HG03378 (cell line): Measurements from ENCODE around the gene MIPOL1.
"Not testable (repeated sequence)": the region's sequence is repeated elsewhere in the genome, so short reads cannot be mapped to it uniquely, and the experiment has no call there.

Experiments
- ATAC-seq: cut with Tn5 transposase; IDR thresholded peaks from one replicate; pipeline ENCODE4 v1.9.1; 2021; ENCODE audit warnings: mild to moderate bottlenecking, moderate library complexity; ENCODE audit not compliant: unreplicated experiment

Gene MIPOL1

DNA sequence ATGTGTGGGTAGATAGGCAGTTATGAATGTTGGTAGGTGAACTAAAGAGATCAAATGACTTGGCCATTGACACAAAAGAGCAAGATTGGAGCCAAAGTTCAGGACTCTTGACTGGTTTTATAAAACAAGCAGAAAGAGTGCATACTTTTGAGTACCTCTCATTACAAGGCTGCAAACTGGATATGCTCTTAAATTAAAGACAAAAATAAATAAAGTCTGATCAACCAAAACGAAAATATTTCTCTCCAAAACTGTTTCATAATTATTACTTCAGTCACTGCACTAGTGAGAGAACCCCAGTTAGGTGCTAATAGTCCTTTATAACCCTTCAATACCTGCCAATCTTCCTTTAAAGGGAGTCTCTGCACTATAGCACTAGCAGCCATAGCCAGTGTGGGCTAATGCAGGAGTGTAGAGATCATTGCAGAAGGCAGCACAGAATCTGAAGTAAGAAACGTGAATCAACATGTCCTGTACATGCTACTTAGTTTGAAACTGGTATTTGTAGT lies 250.2 kb downstream of the MIPOL1 start:
- no peak for ATAC-seq

- ATAC-seq = no peak
Measured at GRCh38 chr14:37452323-37452722, 254.6 kb downstream of the MIPOL1 start.

DNA sequence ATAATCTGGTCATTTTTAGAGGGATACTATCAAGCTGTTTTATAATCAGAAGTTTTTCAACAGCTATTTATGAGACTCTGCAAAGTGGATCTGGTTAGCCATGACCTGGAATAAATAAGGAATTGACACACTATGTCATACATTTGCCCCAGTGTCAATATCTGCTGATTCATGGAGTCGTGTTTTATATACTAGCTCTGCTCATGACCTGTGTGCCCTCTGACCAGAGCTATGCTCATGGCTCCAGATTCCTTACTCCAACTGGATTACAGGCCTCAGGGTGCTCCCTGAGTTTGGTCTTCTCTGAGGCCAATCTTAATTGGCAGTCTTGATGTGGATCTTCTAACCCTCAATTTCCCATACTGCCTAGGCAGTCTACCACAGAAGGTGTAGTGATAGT lies 256.2 kb downstream of the MIPOL1 start:
- no peak for ATAC-seq

DNA sequence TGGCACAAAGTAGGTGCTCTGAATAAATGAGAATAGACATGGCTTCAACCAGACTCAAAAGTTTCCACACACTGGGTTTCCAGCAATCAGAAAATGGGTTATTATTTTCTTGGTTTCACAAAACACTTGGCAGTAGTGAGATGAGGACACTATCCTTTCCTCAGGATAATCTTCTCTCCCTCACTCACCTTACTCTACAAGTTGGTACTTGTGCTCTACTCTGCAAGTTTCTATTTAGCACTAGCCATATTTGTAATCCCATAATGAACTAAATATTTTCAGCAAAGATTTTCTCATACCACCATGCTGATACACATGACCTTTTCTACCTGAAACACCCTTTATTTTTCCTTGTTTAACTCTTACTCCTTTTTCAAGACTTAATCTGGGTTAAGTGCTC lies 259.6 kb downstream of the MIPOL1 start:
- ATAC-seq = no peak

GRCh38 chr14:37462426-37462825 lies 264.7 kb downstream of the MIPOL1 start:
- ATAC-seq = not testable (repeated sequence)

DNA sequence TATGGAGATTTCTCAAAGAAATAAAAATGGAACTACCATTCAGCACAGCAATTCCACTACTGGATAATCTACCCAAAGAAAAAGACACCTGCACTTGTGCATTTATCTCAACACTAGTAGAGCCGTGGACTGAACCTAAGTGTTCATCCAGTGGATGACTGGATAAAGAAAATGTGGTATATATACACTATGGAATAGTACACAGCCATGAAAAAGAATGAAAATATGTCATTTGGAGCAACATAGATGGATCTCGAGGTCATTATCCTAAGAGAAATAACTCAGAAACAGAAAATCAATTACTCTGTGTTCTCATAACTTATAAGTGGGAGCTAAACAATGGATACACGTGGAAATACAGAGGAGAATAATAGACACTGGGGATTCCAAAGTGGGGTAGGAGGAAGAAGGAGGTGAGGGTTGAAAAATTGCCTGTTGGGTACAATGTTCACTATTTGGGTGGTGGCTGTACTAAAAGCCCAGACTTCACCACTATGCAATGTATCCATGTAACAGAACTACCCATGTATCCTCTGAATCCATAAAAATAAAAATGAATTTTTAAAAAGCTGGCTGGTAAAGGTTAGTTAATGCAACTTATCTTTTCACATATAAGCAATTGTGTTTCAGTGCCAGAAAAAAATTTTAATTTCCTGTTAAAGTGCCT lies 266.6 kb downstream of the MIPOL1 start:
- no peak for ATAC-seq

DNA sequence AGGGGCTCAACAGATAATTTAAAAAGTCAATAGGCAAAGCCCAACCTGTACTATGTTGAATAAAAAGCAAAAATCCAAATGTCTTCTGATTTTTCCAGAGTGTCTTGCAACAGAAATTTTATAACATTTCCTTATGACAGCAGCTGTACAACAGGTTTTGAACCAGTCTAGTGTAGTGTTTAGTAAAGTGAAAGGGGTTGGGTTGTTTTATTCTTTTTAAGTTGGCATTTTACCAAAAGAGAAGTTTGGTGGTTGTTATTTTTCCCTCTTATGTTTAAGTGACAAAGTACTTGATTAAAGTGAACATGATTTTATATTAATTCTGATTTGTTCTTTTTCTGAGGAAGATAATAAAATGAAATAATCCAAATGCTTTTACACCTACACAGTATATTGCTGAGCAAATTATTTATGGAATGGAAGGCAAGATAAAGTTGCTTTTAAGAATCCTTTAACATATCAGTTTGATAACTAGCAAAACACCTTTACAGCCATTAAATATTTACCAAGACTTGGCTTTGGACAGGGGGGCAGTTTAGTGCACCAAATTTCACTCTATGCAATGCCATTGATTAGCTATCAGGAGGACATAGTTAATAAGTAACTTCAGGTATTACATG lies 268.4 kb downstream of the MIPOL1 start:
- no peak for ATAC-seq

DNA sequence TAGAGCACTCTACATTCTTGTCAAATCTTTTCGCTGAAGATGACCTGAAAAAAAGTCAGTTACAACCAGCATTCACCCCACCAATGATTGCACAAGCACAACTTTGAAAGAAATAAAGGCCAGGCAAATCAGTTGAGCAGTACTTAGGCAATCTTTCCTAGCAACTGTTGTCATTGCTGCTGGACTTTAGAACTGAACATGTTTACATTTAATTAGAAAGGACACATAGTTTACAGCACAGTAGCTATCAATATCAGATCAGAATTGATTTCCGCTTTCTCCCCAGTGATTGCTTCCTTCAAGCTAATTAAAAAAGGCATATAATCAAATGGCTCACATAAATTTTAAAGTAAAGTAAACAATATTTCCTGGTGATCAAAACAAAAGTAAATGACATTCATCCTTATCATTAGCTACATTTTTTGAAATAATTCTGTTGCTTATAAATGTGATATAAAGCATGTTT lies 268.9 kb downstream of the MIPOL1 start:
- no peak for ATAC-seq

DNA sequence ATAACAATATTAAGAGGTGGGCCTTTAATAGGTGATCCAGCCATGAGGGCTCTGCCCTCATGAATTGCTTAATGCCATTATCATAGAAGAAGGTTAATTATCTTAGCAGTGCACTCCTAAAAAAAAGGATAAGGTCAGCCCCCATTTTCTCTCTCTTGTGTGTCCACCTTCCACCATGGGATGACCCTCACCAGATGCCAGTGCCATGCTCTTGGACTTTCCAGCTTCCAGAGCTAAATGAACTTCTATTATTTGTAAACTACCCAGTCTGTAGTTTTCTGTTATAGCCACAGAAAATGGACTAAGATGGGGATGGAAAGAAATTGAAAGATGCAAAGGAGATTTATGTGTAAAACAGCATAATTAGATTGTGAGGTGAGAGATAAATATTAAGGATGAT lies 271.9 kb downstream of the MIPOL1 start:
- ATAC-seq = no peak

DNA sequence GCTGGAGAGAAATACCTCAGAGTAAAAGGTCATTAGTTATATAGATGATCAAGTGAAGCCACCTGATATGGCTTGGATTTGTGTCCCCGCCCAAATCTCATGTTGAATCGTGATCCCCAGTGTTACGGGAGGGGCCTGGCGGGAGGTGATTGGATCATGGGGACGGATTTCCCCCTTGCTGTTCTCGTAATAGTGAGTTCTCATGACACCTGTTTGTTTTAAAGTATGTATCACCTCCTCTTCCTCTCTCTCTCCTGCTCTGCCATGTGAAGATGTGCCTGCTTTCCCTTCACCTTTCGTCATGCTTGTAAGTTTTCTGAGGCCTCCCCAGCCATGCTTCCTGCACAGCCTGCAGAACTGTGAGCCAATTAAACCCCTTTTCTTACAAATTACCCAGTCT lies 272.5 kb downstream of the MIPOL1 start:
- no peak for ATAC-seq

- ATAC-seq = no peak
Measured at GRCh38 chr14:37472906-37473305, 275.2 kb downstream of the MIPOL1 start.

DNA sequence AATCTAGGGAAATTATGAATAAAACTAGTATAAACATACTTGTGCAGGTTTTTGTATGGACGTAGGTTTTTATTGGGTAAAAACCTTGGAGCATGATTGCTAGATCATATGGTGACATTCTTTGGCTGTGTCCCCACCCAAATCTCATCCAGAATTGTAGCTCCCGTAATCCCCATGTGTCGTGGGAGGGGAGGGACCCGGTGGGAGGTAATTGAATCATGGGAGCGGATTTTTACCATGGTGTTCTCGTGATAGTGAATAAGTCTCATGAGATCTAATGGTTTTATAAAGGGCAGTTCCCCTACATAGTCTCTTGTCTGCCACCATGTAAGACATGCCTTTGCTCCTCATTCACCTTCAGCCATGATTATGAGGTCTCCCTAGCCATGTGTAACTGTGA lies 276.5 kb downstream of the MIPOL1 start:
- ATAC-seq = no peak

GRCh38 chr14:37480446-37481290 lies 282.9 kb downstream of the MIPOL1 start:
- ATAC-seq = no peak

- no peak for ATAC-seq
Measured at GRCh38 chr14:37482428-37482827, 284.7 kb downstream of the MIPOL1 start.

DNA sequence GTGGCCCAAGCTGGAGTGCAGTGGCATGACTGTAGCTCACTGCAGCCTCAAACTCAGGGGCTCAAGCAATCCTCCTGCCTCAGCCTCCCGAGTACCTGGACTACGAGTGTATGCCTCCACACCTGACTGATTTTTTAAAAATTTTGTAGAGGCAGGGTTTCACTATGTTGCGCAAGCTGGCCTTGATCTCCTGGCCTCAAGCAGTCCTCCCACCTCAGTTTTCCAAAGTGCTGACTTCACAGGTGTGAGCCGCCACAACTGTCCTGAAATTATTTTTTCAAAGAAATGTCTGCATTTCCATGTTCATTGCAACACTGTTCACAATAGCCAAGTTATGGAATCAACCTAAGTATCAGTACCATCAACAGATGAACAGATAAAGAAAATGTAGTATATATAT lies 285.9 kb downstream of the MIPOL1 start:
- ATAC-seq = no peak

- ATAC-seq = no peak
Measured at GRCh38 chr14:37490607-37491006, 292.9 kb downstream of the MIPOL1 start.

DNA sequence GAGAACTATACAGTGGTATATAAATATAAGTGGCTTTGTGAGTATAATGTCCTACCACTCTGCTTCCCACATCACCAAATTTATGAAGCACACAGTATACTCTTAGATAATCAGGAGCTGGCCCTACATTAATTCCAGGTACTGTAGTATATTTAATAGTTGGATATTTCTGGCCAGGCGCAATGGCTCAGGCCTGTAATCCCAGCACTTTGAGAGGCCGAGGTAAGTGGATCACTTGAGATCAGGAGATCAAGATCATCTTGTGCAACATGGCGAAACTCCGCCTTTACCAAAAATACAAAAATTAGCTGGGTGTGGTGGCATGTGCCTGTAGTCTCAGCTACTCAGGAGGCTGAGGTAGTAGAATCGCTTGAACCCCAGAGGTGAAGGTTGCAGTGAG lies 293.3 kb downstream of the MIPOL1 start:
- ATAC-seq = no peak

DNA sequence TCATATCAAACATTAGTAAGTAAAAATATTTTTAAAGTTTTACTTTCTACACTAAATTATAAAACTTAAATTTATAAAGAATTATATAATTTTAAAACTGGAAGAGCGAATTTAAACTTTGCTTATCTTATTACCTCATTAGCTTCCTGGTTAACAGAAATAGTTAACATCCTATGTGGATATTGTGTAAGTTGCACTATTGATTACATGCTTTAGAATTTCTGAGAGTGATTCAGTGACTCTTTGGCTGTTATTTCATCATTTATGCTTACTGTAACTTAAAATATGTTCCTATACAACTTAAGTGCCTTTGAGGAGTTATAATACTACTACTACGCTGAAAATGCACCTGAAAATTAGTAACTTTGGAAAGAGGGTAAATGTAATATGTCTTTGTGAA lies 295.9 kb downstream of the MIPOL1 start:
- ATAC-seq = no peak

- no peak for ATAC-seq
Measured at GRCh38 chr14:37497422-37497821, 299.7 kb downstream of the MIPOL1 start.

DNA sequence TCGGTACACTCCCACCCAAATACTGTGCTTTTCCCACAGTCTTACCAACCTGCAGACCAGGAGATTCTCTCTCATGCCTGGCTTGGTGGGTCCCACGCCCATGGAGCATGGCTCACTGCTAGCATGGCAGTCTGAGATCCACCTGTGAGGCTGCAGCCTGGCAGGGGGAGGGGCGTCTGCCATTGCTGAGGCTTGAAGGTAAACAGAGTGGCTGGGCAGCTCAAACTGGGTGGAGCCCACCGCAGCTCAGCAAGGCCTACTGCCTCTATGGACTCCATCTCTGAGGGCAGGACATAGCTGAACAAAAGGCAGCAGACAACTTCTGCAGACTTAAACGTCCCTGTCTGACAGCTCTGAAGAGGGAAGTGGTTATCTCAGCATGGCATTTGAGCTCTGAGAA lies 304.1 kb downstream of the MIPOL1 start:
- ATAC-seq = no peak

- no peak for ATAC-seq
Measured at GRCh38 chr14:37508503-37508902, 310.8 kb downstream of the MIPOL1 start.

GRCh38 chr14:37512173-37512572 lies 314.4 kb downstream of the MIPOL1 start:
- ATAC-seq = no peak
